Raji (cell line): Measurements from ENCODE around the gene SLC9A9.

Source experiments
- POLR2A ChIP-seq: IDR thresholded peaks from 2 replicates; pipeline ENCODE4 v1.6.1; 2011; ENCODE audit warnings: low read depth, low read length, control low read depth; ENCODE audit not compliant: insufficient read depth

Gene SLC9A9

DNA sequence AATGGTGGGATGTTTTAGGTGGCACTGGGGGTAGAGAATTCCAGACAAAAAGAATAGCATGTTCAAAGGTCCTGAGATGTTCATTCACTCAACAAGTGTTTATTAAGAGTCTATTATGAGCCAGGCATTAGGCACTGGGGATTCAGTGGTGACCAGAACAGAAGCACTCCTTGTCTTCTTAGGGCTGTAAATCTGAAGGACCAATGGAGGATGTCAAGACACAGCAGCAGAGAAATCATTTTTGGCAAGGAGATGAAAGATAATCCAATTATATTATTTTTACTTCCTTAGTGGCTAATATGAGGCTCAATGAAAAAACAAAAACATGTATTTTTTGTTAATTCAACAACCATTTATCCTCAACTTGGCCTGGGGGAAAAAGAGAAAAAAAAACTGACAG lies 218.5 kb downstream of the SLC9A9 start:
- TF ChIP-seq POLR2A: no peak

DNA sequence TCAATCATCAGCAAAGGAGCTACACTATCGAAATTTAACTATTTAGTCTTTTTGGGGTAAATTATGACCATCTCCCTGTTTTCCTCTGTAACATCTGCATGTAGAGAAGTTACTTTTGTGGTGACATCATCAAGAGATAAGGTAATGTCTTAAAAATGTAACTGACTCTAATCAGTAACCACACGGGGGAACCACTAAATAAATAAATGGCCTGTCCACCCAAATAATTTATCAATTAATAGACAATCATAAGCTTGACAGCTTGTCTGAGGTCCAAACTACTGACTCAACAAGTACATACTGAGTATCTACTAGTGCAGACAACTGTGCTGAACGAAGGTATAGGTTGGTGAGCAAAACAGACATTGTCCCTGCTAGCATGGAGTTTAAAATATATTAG lies 219.3 kb downstream of the SLC9A9 start:
- TF ChIP-seq POLR2A: no peak

DNA sequence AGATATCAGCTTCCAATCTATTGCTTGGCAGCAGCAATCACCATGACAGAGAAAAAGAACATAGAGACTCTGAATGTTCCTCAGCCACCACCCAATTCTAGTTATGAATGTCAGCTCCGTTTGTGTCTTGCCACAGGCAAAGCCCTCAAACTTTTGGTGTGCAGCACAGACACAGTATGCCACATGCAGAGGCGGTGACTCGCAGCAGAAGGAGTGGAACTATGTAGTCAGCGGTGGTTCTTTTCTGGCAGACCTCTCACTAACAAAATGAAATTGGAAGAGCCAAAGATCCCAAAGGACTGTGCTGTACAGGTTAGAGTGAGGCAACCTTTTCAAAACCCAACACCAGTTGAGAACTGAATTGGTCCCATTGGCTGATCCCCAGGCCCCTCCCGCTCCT lies 220.9 kb downstream of the SLC9A9 start:
- no peak for TF ChIP-seq POLR2A

DNA sequence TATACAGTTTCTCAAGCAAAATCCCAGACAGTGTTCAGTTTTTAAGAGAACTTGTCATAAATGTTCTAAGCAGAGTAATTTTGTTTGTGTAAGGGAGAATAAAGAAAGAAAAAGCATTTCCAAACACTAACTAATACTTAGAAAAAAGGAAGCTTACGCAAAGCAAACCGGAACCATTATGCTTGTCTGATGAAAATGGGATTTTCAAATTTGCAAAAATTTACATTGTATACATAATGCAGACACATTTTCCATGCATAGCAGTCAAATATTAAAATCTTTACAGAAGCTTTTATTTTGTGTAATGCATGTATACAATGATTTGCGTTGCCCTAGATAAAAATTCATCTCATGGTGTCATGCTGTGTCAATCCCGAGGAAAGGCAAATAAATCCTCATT lies 229.0 kb downstream of the SLC9A9 start:
- no peak for TF ChIP-seq POLR2A

DNA sequence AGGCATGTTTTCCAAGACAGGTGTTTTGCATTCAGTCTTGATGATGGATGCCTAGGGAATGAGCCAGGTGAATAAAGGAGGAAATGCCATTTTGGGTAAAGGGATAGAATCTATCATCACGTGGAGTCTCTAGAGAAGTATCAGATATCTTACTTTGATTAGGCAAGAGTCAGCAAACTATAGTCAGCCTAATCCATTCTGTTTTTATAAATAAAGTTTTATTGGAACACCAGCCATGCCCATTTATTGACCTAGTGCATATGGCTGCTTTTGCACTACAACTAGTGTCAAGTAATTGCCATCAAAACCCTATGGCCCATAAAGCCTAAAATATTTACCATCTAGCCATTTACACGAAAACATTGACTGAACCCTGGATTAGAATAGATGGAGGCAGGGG lies 231.2 kb downstream of the SLC9A9 start:
- TF ChIP-seq POLR2A: no peak

DNA sequence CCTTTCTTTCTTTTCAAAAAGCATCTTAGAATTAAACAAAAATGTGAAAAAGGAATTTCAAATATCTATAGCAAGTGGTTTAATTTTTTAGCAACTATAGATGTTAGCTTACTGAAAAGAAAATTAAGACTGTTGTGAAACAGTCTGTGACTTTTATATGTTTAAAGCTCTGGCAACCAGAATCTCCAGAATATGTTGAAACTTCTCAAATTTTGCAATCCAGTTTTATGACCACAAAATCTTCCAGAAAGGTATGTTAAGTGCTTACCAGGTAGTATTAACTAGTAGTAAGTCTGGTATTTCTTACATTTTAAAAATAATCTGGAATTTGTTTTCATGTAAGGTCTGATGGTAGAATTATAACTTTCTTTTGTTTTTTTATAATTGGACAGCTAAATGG lies 235.0 kb downstream of the SLC9A9 start:
- TF ChIP-seq POLR2A: no peak

DNA sequence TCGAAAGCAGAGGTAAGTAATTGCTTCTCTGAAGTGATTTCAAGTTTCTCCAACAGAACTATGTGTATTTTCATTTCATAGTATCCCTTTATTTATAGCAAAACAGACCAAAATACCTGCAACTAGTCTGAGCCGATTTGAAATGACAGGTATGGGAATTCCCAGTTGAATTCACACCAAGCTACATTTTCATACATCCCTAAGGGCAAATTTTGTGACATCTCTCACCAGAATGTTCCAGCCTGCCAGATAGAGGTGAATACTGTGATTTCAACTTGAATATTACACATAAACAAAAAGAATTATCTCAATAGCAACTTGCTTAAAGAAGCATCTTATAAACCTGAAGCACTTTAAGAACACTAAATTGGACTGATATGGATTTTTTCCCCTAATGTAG lies 235.7 kb downstream of the SLC9A9 start:
- TF ChIP-seq POLR2A: no peak

DNA sequence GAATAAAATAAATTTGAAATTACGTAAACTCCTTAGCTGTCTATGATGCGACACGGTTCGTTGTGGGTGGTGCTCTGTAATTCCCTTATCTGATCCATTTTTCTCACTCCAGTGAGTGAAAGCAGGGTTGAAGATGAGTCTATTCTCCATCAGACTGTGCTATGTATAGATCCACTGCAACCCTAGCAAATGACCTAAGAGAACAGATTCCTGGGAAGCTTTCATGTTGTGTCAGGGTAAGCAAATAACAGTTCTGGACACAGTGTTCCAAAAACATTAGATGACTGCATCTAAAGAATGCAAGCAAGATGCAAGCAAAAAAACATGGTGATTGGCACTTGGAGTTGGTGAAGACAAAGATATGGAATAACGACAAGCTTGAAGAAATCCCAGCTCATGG lies 239.3 kb downstream of the SLC9A9 start:
- TF ChIP-seq POLR2A: no peak

DNA sequence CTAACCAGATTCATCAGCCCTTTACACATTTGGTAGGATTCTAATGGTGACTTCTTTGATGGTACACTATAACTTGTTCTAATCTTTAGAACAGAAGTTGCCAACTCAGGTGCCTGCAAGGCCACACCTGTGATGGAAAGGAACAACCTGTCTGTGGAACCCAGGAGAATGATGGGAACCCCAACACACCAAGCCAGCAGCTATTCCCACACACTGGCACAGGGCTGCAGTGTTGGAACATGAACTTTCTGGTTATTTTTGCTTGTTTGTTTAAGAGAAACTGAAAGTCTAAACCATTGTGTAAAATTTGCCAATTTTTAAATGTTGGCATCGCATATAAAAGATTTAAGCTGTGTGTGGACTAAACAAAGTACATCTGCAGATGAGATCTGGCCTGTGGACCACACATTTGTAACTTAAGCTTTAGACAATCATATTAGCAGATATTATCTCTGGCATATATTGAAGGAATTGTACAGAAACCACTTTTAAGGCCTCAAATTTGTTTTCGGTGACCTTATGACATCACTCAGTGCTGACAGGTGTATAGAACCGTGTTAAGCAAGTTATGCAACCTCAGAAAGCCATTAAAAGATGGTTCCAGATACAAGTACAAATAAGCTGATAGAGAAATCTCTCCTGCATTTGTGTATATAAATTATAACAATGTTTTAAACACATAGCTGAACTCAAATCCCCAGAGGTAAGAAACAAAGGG lies 242.9 kb downstream of the SLC9A9 start:
- TF ChIP-seq POLR2A: no peak

DNA sequence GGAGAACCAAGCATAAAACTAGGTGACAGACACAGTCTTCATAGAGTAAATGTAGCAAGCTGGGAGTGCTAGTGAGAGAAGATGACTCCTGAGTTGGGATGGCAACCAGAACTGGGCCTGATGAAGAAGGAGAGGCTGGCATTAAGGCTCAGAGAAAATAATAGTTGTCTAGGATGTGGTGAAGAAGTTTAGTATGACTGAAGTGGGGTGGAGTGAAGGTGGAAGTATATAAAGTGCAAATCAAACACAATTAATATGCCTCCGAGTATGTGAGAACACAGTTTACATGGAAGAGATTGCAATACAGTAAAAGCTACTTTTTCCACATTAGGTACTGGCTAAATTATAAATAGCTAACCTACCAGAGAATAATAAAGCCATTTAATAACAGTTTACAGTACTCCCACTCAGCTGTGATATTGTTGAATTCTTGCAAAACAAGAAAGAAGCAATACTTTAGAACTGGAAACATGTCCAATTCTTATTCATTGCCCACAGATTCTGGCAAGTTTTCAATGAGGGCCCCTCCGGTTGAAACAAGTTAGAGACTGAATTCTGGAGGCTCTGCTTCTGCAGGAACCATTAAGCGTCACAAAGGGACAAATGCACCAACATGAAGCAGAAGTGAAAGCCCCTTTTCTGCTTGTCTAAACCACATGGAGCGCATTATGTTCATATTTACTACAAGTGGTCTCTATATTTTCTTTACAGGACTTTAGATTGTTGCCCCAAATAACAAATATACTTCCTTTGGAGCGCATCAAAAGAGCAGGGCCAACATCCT lies 243.7 kb downstream of the SLC9A9 start:
- no peak for TF ChIP-seq POLR2A

DNA sequence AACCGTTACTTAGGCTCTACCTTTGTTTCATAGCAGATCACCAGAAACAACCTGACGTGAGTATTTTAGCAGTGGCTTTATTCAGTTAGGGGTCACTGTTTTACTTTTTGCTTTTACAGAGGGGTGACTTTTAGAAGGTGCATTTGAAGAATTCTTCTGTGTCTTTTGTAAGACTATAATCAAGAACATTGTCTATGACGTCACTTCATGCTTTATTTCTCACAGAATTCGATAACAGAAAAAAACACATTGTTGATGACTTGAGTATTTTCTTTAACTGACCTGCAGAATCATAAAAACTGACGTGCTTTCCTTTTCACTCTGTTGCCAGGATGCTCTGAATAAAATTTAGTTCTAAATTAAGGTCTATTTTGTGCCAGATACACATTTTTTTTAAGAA lies 244.5 kb downstream of the SLC9A9 start:
- no peak for TF ChIP-seq POLR2A

DNA sequence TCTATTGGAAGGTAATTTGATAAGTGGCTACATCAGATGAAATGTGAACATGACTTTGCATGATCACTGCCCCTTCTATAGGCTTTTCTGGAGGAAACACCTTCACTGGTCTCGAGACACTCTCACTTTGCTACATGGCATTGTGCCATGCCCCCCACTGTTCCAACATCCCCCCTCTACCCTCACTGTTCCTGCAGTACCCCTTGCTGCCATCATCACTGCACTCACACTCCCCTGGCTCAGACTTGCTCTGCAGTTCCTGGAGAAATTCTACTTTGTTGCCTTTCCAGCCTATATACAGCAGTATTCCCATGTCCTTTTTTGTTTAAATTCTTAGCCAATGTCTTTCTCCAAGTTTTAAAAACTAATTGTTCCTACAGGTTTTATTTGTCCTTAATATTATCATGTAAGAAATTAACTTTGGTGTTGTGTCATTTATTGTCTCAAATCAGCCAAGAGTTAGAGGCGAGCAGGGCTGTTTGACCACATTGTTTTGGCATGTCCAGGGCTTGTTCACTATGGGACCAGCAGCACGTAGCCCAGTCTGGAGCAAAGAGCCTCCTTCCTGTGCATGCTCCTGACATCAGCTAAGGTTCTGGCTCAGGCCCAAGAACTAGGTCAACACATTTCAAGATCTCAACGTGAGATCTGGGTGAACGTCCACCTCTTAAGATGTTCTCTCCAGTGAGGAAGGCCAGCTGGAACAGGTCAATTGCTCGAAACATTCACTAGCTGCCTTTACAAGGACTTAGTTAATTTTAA lies 246.4 kb downstream of the SLC9A9 start:
- no peak for TF ChIP-seq POLR2A

DNA sequence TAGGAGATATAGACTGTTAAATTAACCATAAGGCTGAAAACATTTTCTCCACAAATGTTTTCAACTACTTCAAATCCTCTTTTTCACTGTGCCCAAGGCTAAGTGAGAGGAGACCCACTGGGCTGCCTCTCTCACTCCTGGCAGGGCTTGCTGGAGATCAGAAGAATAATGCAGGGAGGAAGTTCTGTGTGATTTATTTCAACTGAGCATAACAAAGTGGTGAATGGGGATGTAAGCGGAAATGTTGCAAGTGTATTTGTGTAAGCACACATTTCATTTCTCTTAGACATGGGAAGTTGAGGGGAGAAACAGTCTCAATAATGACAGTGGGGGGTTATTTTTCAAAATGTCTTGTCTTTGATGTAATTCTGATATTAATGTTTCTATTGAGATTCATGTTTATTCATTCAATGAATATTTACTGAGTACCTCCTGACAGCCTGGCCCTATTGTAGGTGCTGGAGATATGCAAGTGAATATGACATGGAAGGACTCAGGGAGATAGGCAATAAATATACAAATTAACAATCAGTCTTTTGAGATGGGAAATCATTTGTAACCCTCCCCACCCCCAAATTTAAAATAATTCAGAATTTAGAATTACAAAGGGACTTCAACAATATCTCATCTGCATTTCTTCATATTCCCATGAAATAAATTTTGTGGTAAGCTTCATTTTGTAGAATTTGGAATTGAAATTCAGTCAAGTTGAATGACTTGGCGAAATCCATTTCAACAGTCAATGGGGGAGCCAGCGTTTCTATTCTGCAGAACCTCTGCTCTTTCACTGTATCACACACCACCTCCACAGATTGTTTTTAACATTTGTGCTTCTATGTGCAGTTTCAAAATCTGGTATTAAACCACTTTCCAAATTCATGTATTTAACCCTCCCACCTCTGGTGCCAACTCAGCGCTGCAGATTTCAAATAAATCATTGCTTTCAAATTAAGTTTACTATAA lies 247.2 kb downstream of the SLC9A9 start:
- no peak for TF ChIP-seq POLR2A

DNA sequence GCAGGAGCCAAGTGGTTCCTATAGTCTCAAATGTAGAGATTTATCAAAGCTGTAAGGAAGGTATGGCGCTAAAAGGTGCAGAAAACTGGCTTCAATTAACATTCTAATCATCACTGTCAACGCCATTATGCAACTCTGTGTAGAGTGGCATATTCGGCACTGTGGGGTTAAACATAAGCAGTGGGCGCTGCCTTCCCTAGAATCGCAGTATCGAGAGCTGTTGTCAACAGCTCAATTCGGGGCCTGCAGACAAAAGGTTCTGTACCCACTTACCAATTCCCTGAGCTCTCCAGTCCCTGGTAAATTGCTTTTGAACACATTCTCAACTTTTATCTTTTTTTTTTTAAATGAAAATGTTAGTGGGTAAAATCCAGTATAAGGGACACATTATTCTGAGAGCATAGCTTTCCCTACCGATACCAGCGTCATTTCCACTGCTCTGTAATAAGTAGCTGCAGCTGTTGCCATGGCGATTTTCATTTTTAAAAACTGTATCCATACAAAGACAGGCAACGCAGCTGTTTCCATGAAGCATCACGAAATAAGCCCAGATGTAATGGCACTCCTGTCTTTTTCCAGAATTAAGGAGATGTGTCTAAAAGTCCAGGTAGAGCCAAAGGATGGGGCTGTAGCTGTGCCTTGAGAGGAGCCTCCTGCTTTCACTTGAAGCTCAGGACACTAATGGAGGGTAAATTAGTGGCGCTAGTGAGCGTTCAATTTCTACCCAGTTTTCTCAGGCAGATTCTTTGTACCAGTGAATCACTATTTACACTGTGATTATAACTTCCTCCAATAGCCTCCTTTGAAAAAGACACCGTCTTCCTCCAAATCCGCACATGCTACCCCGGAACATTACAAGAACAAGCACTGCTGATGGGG lies 250.3 kb downstream of the SLC9A9 start:
- no peak for TF ChIP-seq POLR2A
